Tibial artery (tissue), 4 donors: ENCODE data around the gene TRHDE.

ENCODE experiments used
- DNase-seq, 2 donors: peaks; one replicate each; pipeline ENCODE4 v3.0.0-alpha.2; 2019
- H3K27ac ChIP-seq, 2 donors: fragments of 200-600 bp; sonication (generic) in 1 of 2; 1 replicate in 1 of 2; 2 replicates in 1 of 2; pipeline ENCODE4 v1.5.1; 2018 to 2019; ENCODE audit warnings: mild to moderate bottlenecking in 1 of 2
- H3K27me3 ChIP-seq, 2 donors: fragments of 200-600 bp; sonication (generic) in 1 of 2; one replicate each; pipeline versions ENCODE4 v1.5.1 to v1.6.0; 2016 to 2019
- H3K36me3 ChIP-seq, 3 donors: fragments of 200-600 bp; sonication (generic) in 2 of 3; one replicate each; pipeline ENCODE4 v1.5.1; 2016 to 2019; ENCODE audit warnings: mild to moderate bottlenecking in 2 of 3
- H3K4me1 ChIP-seq, 4 donors: fragments of 200-600 bp; sonication (generic) in 2 of 4; 1 replicate in 3 of 4; 2 replicates in 1 of 4; pipeline ENCODE4 v1.5.1; 2016 to 2019
- H3K4me3 ChIP-seq, 2 donors: fragments of 200-600 bp; sonication (generic) in 1 of 2; 1 replicate in 1 of 2; 2 replicates in 1 of 2; pipeline ENCODE4 v1.5.1; 2018 to 2019; ENCODE audit warnings: mild to moderate bottlenecking in 2 of 2
- H3K9me3 ChIP-seq, 3 donors: fragments of 200-600 bp; sonication (generic) in 1 of 3; one replicate each; pipeline ENCODE4 v1.5.1; 2016 to 2019
- CTCF ChIP-seq, 2 experiments: fragments of 200-600 bp in 1 of 2; fragments of 450-650 bp in 1 of 2; IDR thresholded peaks; one replicate each; pipeline ENCODE4 v1.5.1; 2017 to 2019; ENCODE audit warnings: antibody characterized with exemption in 2 of 2, mild to moderate bottlenecking in 1 of 2, moderate library complexity in 1 of 2
- intact Hi-C: fragments of 100-400 bp; cut with DNase I; formaldehyde crosslinking; loops from one replicate; pipeline ENCODE4 v1.15.0; 2023; ENCODE audit warnings: low total_unique reads

TRHDE gene

GRCh38 chr12:72493407-72493806 is 221.2 kb downstream of the TRHDE start:
- H3K4me3 ChIP-seq: no peak overlapping the region
- no peaks in the 10 kb centered on the region for H3K4me1 ChIP-seq
- H3K27me3 ChIP-seq: no peaks in the 10 kb centered on the region
- DNase-seq: no peak
- intact Hi-C loops: no loop called here
- no peaks in the 10 kb centered on the region for H3K36me3 ChIP-seq
- H3K9me3 ChIP-seq: no peaks in the 10 kb centered on the region
- H3K27ac ChIP-seq: no peak overlapping the region
- no peak for TF ChIP-seq CTCF (IDR thresholded peaks at IDR 0.05)

GRCh38 chr12:72498354-72498753 is 226.2 kb downstream of the TRHDE start:
- intact Hi-C loops: no loop called here

GRCh38 chr12:72499244-72499643 is 227.1 kb downstream of the TRHDE start:
- intact Hi-C loops: no loop called here
- no peak overlapping the region for H3K4me3 ChIP-seq

More at GRCh38 chr12:72498354-72498753, 226.2 kb downstream of the TRHDE start:
- H3K9me3 ChIP-seq: no peaks in the 10 kb centered on the region
- no peaks in the 10 kb centered on the region for H3K27me3 ChIP-seq
- DNase-seq: no peak
- TF ChIP-seq CTCF (IDR thresholded peaks at IDR 0.05): no peak
- no peaks in the 10 kb centered on the region for H3K4me1 ChIP-seq
- H3K36me3 ChIP-seq: no peaks in the 10 kb centered on the region
- H3K27ac ChIP-seq: no peak overlapping the region
- no peak overlapping the region for H3K4me3 ChIP-seq

GRCh38 chr12:72502546-72502945 is 230.4 kb downstream of the TRHDE start:
- Histone ChIP-seq H3K9me3 (no peaks in the 10 kb centered on the region), H3K36me3 (no peaks in the 10 kb centered on the region), H3K4me3 (no peak overlapping the region), H3K27me3 (no peaks in the 10 kb centered on the region), H3K27ac (no peak overlapping the region), H3K4me1 (no peaks in the 10 kb centered on the region)
- no peak for TF ChIP-seq CTCF (IDR thresholded peaks at IDR 0.05)
- intact Hi-C loops: no loop called here
- DNase-seq: no peak

More at GRCh38 chr12:72499244-72499643, 227.1 kb downstream of the TRHDE start:
- DNase-seq: no peak
- H3K27ac ChIP-seq: no peak overlapping the region
- no peaks in the 10 kb centered on the region for H3K9me3 ChIP-seq
- H3K27me3 ChIP-seq: no peaks in the 10 kb centered on the region
- no peaks in the 10 kb centered on the region for H3K4me1 ChIP-seq
- no peaks in the 10 kb centered on the region for H3K36me3 ChIP-seq
- no peak for TF ChIP-seq CTCF (IDR thresholded peaks at IDR 0.05)

GRCh38 chr12:72505227-72505626 is 233.1 kb downstream of the TRHDE start:
- Histone ChIP-seq H3K4me3 (no peak overlapping the region), H3K27me3 (no peaks in the 10 kb centered on the region), H3K27ac (no peak overlapping the region), H3K36me3 (no peaks in the 10 kb centered on the region), H3K9me3 (no peaks in the 10 kb centered on the region), H3K4me1 (no peaks in the 10 kb centered on the region)
- intact Hi-C loops: no loop called here
- no peak for DNase-seq
- TF ChIP-seq CTCF (IDR thresholded peaks at IDR 0.05): no peak

- intact Hi-C loops: no loop called here
- no peak for DNase-seq
- no peaks in the 10 kb centered on the region for H3K9me3 ChIP-seq
- TF ChIP-seq CTCF (IDR thresholded peaks at IDR 0.05): no peak
- H3K4me3 ChIP-seq: no peak overlapping the region
- H3K4me1 ChIP-seq: no peaks in the 10 kb centered on the region
- no peaks in the 10 kb centered on the region for H3K36me3 ChIP-seq
- no peak overlapping the region for H3K27ac ChIP-seq
- no peaks in the 10 kb centered on the region for H3K27me3 ChIP-seq
Measured at GRCh38 chr12:72509891-72510290, 237.7 kb downstream of the TRHDE start.
